ENCODE results near the gene STRA6.
"Not testable (repeated sequence)": the region's sequence is repeated elsewhere in the genome, so short reads cannot be mapped to it uniquely, and the experiment has no call there.

The STRA6 gene

DNA sequence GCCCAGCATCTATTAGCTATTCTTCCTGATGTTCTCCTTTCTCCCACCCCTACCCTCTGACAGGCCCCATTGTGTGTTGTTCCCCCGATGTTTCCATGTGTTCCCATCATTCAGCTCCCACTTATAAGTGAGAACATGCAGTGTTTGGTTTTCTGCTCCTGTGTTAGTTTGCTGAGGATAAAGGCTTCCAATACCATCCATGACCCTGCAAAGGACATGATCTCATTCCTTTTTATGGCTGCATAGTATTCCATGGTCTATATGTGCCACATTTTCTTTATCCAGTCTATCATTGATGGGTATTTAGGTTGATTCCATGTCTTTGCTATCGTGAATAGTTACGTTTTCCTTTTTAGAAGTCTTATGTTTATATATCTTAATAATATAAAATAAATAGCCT lies 42.2 kb downstream of the STRA6 start:
- DNase-seq (ENCODE audit: low read depth) = not testable (repeated sequence)

DNA sequence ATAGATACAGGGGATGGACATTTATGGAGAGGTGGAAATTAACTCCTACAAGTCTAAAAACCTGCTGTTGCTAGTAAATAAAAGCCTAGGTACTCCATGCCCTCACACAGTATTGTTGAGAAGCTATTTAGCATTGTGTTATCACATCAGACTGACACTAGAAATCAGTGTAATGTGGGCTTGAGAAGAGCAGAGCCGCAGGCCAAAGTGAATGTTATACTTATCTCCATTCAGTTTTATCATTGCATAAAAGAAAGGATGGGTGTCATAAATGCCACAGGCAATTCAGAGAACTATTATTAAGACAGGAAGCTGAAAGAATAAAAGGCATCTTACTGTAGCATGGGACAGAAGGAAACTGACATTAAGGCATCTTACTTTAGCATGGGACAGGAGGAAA lies 42.8 kb downstream of the STRA6 start:
- DNase-seq (ENCODE audit: low read depth) = no peak

DNA sequence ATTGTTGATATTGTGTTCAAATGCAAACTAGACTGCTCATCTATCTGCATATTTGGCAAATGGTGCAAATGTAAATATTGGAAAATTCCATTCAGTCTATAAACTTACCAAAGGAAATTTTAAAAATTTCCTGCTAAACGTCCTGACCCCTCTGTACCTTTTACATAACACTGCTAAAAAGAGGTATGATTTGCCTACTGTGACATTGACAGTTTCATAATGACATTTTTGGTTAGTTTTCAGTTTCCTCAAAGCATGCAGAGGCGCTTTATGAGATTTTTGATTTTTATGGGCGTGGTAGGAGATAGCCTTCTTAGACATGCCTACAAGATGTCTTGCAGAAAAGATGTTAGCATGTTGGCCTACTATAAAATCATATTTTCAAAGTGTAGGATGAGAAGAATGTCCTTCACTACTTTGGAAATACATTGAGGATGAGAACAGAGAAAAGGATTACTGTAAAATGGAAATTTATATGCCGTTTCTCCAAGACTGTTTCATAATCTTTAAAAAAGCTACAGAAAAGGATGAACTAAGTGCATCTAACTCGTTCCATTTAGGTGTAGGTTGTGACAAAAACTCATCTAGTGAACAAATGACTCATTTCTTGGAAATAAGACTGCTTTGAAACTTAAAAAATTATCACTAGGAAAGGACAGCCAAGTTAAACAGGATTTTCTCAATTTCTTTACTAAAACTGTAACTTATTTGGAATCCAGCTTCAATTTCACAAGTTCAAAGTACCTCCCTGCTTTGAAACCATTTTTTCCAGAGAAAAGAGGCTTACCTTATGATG lies 43.5 kb downstream of the STRA6 start:
- DNase-seq (ENCODE audit: low read depth) = no peak

DNA sequence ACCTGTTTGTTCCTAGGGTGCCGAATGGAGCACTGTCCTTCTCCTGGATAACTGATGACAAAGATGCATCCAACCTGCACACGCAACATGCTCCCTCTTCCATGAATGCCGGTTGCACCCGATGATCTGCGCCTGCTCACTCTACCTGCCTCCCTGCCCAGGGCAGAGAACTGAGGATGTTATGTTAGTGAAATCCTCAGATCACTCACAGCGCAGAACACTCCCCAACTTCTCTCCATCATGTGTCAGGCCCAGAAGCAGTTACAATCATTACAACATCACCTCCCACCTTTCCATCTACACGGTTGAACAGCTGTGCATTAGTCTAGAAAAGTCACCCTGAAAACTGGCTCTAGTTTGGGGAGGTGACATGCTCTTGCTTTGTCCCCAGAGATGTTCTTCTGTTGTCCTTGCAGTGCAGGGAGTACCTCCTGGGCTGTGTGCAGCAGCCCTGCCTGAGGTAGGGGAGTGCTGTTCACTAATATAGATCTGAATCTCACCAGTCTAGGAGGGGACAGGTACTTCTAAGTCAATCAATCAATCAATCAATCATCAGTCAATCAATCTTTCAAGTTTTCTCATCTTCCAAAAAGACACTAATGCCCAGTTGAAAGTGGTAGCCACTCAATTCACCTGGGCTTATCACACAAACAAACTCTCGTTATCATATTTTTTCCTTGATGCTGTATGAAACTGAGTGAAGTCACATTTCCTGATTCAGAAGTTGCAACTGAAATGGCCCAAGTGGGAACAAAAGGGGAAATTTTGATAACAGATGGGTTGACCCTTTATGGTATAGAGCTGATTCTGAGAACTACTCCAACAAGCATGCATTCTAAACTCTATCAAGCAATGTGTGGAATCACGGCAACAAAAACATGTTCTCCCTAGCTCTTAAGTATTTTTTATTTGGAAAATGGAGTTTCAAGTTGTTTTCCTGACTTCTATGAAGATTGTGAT lies 44.4 kb downstream of the STRA6 start:
- DNase-seq (ENCODE audit: low read depth) = no peak

DNA sequence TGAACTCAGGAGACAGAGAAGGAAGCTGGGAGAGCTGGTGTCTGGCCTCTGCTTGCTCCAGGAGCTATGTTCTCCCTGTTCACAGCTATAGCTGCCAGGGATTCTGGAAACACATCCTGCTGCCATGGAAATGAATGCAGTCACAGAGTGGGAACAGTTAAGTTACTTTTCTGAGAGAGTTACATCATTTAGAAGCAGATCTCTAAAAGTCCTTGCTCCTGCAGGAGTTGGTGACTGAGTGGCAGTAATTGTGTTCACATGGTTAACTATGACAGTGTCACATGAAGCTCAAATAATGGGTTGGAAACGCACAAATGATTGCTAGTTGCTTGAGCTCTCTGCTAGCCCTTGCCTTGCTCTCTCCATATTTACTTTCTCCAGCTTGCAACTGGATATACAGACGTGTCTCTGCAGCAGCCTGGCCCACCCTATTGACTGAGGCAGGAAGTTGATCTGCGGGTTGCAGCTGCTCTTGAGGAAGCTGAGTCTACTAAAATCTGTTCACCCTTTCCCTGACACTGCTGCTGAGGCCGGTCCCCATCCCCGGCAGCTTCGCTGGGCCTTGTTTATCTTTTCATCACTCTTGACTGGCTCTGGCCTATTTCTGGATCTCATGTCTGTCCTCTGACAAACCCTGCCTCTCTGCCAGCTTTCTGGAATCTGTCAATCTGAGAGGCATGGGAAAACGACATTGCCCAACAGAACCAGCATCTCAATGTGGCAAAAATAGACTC lies 45.7 kb downstream of the STRA6 start:
- DNase-seq (ENCODE audit: low read depth) = no peak

DNA sequence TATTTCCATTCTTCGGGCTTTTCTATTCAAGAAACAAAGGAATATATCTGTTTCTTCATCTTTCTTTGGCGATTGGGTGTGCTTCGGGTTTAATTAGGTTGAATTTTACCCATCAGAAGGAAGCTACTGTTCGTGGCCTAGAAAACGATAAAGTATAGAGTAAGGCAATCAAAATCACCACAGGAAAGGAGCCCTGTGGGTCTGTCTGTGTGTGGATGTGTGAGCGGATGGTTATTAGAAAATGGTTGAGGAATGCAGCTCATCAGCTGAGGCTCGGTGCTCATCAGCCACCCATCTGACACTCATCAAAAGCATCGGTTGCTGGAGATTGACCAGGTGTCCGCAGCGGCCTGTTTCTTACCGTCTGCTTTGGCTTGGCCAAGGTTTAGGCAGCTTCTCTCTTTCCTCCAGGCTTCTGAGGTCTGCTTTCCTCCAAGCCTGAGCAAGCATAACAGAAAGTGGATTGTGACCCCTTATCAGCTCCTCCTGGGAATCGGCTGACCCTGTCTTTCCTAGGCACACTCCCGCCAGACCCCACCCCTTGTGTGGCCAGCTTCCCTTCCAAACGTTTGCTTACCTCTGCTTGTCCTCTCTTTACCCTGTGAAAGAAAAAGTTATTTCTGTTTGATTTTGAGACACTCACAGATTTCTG lies 46.7 kb downstream of the STRA6 start:
- no peak for DNase-seq (ENCODE audit: low read depth)

DNA sequence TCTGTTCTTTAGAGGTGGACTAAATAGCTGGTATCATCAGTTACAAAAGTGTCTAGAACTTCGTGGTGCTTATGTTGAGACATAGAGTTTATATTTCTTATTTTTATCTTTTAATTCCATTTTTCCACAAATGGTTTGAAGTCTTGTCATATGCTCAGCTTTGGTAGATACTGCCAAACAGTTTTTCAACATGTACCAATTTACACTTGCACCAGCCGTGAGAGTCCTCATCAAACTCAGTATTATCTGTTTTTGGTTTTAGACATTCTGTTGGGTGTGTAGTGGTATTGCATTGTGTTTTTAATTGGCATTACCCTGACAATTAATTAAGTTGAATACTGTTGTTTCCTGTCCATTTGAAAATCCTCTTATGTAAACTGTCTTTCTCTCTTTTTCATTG lies 55.5 kb downstream of the STRA6 start:
- DNase-seq (ENCODE audit: low read depth) = no peak

DNA sequence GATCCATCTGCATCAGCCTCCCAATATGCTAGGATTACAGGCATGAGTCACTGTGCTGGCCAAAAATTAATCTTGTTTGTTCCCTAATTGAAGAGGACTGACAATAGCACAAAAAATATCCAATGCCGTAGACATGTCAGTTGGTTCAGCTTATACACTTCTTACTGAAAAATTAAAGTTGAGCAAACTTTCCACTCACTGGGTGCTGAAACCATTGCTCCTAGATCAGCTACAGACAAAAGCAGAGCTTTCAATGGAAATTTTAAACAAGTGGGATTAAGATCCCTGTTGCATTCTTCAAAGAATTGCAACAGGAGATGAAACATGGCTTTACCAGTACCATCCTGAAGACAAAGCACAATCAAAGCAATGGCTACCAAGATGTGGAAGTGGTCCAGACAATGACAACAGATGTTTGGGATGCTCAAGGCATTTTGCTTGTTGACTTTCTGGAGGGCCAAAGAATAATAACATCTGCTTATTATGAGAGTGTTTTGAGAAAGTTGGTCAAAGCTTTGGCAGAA lies 56.2 kb downstream of the STRA6 start:
- DNase-seq (ENCODE audit: low read depth) = no peak

DNA sequence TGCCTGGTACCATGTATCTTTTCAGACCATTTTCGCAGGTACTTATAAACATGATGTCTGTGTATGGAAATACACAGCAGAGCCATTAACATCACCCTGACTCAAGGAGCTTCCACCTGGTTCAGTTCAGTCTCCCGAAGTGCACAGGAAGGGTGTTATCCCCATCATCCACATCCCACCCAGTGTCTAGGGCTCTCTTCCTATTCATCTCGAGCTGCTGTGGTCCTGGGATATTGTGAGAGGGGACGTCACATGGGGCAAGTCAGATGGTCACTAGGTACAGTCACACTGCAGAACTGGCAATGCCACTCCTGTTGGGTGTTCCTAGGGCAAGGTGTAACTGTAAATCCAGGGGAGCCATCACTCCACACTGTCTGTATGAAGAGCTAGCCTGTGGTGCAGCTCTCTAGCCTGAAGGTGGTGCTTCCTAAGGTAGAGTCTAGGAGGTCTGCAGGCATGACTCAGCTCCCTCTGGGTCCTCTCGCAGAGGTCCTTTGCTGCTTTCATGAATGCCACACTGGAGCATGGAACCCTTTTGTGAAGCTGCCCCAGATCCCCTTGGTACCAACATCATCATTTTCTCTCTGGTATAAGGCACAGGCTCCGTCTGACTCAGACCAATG lies 58.3 kb downstream of the STRA6 start:
- no peak for DNase-seq (ENCODE audit: low read depth)

DNA sequence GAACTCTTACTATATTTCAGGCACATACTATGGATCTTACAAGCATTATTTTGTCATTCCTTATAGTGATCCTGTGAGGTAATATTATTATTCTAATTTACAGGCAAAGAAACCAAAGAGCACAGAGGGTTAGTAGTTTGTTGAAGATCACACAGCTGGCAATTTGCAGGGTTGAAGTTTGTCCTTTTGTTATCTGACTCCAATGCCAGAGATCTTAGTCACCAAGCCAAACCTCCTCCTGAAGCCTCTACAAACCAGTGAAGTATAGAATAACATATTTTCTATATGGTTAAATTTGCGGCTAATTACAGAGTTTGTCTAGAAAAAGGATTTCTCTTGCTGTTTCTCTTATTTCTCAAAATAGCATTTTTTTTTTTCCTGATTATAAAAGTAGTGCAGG lies 61.0 kb downstream of the STRA6 start:
- no peak for DNase-seq (ENCODE audit: low read depth)

DNA sequence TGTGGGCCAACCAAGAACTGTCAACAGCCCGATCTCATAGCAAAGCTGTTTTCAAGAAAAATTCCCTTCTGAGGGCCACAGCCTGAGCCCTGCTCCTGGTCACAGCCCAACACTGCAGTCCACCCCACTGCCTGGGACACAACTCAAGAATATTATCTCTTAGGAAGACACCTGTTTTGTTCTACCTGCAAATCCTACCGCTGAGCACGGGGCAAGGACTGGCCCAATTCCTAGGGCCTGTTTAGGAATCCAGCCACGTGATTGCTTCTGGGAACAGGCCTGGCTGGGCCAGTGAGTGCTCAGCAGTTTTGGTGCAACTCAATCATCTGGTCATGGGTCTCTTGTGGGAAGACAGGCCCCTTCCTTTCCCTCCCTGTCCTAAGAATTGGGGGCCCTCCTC lies 63.9 kb downstream of the STRA6 start:
- DNase-seq (ENCODE audit: low read depth) = no peak

DNA sequence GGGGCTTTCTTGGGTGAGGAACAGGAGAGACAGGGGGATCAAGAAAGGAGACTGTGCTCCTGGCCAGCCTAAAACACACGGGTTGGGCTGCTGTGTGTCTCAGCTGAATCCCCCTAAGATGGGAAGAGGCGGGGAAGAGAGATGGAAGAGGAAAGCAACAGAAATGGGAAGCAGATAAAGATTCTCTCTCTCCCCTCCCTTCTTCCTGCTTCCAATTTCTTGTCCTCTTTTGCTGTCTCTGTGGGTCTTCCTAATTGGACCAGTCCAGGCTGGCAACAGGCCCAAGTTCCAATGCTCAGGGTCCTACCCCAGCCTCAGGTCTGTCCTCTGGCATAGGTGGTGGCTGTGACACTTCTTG lies 65.1 kb downstream of the STRA6 start:
- no peak for DNase-seq (ENCODE audit: low read depth)

DNA sequence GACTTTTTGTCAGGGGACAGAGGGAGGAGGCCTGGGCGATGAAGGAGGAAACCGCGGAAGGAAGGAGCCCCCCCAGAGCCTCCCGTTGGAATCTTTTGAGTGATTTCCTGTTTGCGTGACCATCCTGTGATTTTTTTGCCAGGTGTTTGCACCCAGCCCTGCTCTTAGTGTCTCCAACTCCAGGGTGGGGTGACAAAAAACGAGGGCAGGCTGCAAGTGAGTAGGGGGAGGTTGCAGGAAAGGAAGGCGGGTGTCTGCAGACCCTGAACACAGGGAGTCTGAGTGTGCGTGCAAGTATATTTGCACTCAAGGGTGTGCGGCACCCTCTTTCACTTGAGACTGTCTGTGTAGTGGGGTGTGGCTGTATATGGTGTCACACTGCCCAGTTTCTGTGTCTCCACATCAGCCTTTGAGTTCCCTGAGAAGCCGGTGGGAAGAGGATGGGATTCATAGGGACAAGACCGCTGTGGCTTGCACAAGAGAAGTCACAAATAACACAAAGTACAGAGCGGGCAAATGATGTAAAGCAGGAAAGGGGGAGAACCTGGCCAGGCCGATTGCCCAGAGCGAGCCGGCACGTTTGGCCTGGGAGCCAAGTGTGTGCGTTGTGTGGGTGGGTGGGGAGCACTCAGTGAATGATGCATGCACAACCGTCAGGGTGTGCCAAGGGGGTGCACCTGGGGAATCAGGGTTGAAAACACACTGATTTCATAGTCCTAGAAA lies 65.6 kb downstream of the STRA6 start:
- DNase-seq (ENCODE audit: low read depth) = no peak

DNA sequence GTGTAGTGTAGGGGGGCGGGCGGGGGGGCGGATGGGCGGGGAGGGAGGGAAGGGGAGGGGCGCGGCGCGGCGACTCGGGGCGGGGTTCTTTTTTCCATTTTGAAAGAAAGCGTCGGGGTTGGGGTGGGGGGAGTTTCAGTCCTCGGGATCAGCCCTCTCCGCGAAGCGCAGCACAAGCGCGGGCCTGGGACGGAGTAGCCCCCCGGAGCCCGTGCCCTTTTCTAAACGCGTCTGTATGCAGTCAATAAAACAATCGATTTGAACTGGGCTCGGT lies 66.1 kb downstream of the STRA6 start:
- DNase-seq (ENCODE audit: low read depth) = no peak

DNA sequence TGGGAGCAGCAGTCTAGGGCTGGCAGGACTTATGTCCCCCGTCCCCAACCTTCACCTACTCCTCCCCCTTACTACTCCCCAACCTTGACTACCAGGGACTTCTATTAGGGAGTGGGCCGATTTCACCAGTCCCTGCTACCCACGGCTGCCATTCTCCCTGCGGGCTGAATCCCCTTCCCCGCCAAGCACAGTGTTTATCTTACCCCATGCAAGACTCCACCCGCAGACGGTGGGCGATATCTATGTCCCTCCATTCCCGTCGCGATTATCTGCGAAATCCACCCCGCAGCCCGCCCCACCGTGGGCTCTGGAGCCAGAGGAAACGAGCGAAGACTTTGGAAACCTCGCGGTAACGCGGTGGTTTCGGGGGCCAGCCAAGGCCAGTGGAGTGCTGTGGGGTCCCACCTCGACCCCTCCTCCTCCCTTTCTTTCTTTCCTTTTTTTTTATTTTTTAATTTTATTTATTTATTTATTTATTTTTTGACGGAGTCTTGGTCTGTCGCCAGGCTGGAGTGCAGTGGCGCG lies 67.5 kb downstream of the STRA6 start:
- DNase-seq (ENCODE audit: low read depth) = no peak

DNA sequence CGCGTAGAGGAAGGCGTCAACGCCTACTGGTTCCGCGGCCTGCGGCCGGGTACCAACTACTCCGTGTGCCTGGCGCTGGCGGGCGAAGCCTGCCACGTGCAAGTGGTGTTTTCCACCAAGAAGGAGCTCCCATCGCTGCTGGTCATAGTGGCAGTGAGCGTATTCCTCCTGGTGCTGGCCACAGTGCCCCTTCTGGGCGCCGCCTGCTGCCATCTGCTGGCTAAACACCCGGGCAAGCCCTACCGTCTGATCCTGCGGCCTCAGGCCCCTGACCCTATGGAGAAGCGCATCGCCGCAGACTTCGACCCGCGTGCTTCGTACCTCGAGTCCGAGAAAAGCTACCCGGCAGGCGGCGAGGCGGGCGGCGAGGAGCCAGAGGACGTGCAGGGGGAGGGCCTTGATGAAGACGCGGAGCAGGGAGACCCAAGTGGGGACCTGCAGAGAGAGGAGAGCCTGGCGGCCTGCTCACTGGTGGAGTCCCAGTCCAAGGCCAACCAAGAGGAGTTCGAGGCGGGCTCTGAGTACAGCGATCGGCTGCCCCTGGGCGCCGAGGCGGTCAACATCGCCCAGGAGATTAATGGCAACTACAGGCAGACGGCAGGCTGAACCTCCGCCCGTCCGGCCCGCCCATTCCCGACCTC lies 68.1 kb downstream of the STRA6 start:
- no peak for DNase-seq (ENCODE audit: low read depth)

DNA sequence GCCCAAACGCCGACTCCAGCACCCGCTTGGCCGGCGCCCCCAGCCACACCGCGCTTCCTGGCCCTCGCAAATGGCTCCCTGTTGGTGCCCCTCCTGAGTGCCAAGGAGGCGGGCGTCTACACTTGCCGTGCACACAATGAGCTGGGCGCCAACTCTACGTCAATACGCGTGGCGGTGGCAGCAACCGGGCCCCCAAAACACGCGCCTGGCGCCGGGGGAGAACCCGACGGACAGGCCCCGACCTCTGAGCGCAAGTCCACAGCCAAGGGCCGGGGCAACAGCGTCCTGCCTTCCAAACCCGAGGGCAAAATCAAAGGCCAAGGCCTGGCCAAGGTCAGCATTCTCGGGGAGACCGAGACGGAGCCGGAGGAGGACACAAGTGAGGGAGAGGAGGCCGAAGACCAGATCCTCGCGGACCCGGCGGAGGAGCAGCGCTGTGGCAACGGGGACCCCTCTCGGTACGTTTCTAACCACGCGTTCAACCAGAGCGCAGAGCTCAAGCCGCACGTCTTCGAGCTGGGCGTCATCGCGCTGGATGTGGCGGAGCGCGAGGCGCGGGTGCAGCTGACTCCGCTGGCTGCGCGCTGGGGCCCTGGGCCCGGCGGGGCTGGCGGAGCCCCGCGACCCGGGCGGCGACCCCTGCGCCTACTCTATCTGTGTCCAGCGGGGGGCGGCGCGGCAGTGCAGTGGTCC lies 68.7 kb downstream of the STRA6 start:
- DNase-seq (ENCODE audit: low read depth) = no peak

DNA sequence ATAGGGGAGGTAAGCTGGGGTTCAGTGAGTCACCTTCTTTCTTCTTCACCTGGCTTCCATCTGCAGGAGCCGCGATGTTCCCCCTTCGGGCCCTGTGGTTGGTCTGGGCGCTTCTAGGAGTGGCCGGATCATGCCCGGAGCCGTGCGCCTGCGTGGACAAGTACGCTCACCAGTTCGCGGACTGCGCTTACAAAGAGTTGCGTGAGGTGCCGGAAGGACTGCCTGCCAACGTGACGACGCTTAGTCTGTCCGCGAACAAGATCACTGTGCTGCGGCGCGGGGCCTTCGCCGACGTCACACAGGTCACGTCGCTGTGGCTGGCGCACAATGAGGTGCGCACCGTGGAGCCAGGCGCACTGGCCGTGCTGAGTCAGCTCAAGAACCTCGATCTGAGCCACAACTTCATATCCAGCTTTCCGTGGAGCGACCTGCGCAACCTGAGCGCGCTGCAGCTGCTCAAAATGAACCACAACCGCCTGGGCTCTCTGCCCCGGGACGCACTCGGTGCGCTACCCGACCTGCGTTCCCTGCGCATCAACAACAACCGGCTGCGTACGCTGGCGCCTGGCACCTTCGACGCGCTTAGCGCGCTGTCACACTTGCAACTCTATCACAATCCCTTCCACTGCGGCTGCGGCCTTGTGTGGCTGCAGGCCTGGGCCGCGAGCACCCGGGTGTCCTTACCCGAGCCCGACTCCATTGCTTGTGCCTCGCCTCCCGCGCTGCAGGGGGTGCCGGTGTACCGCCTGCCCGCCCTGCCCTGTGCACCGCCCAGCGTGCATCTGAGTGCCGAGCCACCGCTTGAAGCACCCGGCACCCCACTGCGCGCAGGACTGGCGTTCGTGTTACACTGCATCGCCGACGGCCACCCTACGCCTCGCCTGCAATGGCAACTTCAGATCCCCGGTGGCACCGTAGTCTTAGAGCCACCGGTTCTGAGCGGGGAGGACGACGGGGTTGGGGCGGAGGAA lies 69.6 kb downstream of the STRA6 start:
- DNase-seq (ENCODE audit: low read depth) = no peak
